Upper lobe of right lung (tissue), 1 donor: ENCODE results near the gene TEKT2. TPM values are rescaled to one million over a fixed set of nuclear protein-coding genes. Genes with fewer than 3 reads are reported as not detected.

ENCODE experiments used
- ATAC-seq: fragments of 200-7000 bp; cut with Tn5 transposase; one replicate; pipeline ENCODE4 v1.9.1; 2020; ENCODE audit warnings: mild to moderate bottlenecking, moderate library complexity
- DNase-seq: peaks from one replicate; pipeline ENCODE4 v3.0.0-alpha.2; 2020
- H3K27ac ChIP-seq: fragments of 200-600 bp; one replicate; pipeline ENCODE4 v1.8.0; 2022
- H3K27me3 ChIP-seq: fragments of 200-600 bp; one replicate; pipeline ENCODE4 v1.8.0; 2022; ENCODE audit warnings: mild to moderate bottlenecking
- H3K36me3 ChIP-seq: fragments of 200-600 bp; one replicate; pipeline ENCODE4 v1.8.0; 2022
- H3K4me1 ChIP-seq: fragments of 200-600 bp; one replicate; pipeline ENCODE4 v1.8.0; 2022
- H3K4me3 ChIP-seq: fragments of 200-600 bp; one replicate; pipeline ENCODE4 v1.8.0; 2022; ENCODE audit warnings: mild to moderate bottlenecking
- H3K9me3 ChIP-seq: fragments of 200-600 bp; one replicate; pipeline ENCODE4 v1.8.0; 2022
- CTCF ChIP-seq: fragments of 200-600 bp; IDR thresholded peaks from one replicate; pipeline ENCODE4 v1.8.0; 2022; ENCODE audit warnings: antibody characterized with exemption
- intact Hi-C: fragments of 100-400 bp; cut with DNase I; formaldehyde crosslinking; loops from one replicate; pipeline ENCODE4 v1.11.0; 2022
- total RNA-seq: library from RNA; stranded (reverse); fragmentation: NEBNext Ultra II Directional; extraction: Animal tissue kit (Norgen Biotek cat#: 25700); gene quantifications from one replicate; pipeline ENCODE4 v1.2.1, GENCODE V29; 2021
- donor health status: DM: no; HTN: yes; CAD: no; lungs with severe emphysema.

Gene TEKT2
- total RNA-seq, 1 donor from 2014 or later, result 0.35 TPM

GRCh38 chr1:36115931-36116330 lies 32.0 kb downstream of the TEKT2 start:
- Histone ChIP-seq H3K27ac (no peak overlapping the region), H3K27me3 (no peaks in the 10 kb centered on the region), H3K36me3 (no peaks in the 10 kb centered on the region), H3K9me3 (no peaks in the 10 kb centered on the region), H3K4me1 (peaks cover 12% of the 10 kb centered on the region), H3K4me3 (no peak overlapping the region)
- intact Hi-C loops, result no loop called here
- no peak for TF ChIP-seq CTCF
- peak; percentile 59 for ATAC-seq
- DNase-seq, result no peak

GRCh38 chr1:36116901-36117300 lies 33.0 kb downstream of the TEKT2 start:
- intact Hi-C loops, result no loop called here
- DNase-seq (no peak), ATAC-seq (no peak)
- Histone ChIP-seq H3K4me3 (no peak overlapping the region), H3K9me3 (no peaks in the 10 kb centered on the region), H3K36me3 (no peaks in the 10 kb centered on the region), H3K4me1 (peaks cover 12% of the 10 kb centered on the region), H3K27ac (no peak overlapping the region), H3K27me3 (no peaks in the 10 kb centered on the region)
- no peak for TF ChIP-seq CTCF

- Histone ChIP-seq H3K27ac (no peak overlapping the region), H3K36me3 (no peaks in the 10 kb centered on the region), H3K9me3 (no peaks in the 10 kb centered on the region), H3K4me3 (no peak overlapping the region), H3K4me1 (peaks cover 12% of the 10 kb centered on the region), H3K27me3 (no peaks in the 10 kb centered on the region)
- ATAC-seq, result no peak
- no peak for TF ChIP-seq CTCF
- intact Hi-C loops, result no loop called here
- DNase-seq, result no peak
Observed at GRCh38 chr1:36118447-36119204, 34.7 kb downstream of the TEKT2 start.

GRCh38 chr1:36119456-36119855 lies 35.6 kb downstream of the TEKT2 start:
- H3K4me3 ChIP-seq, result no peak overlapping the region

GRCh38 chr1:36122062-36123030 lies 38.5 kb downstream of the TEKT2 start:
- intact Hi-C loops, result no loop called here
- Histone ChIP-seq H3K4me1 (peaks cover 16% of the 10 kb centered on the region), H3K27ac (no peak overlapping the region), H3K27me3 (no peaks in the 10 kb centered on the region), H3K36me3 (no peaks in the 10 kb centered on the region), H3K4me3 (no peak overlapping the region), H3K9me3 (no peaks in the 10 kb centered on the region)
- DNase-seq, result no peak
- ATAC-seq, result no peak
- no peak for TF ChIP-seq CTCF

More at GRCh38 chr1:36119456-36119855, 35.6 kb downstream of the TEKT2 start:
- intact Hi-C loops, result no loop called here
- no peak for TF ChIP-seq CTCF
- Histone ChIP-seq H3K36me3 (no peaks in the 10 kb centered on the region), H3K9me3 (no peaks in the 10 kb centered on the region), H3K27me3 (no peaks in the 10 kb centered on the region), H3K27ac (peak overlapping the region; percentile 42), H3K4me1 (peaks cover 12% of the 10 kb centered on the region)
- DNase-seq (no peak), ATAC-seq (peak; percentile 68)
